BLaER1 (cell line): Measurements from ENCODE around the gene EXOC6B.
A peak's percentile ranks its signal among the peaks of the same experiment; 100 is the strongest.

Experiments used
- H3K27ac ChIP-seq: shearing (Covaris generic); formaldehyde crosslinking; 2 replicates; pipeline ENCODE4 v1.8.1; 2022
- H3K27me3 ChIP-seq: shearing (Covaris generic); formaldehyde crosslinking; 2 replicates; pipeline ENCODE4 v1.8.1; 2022
- H3K36me3 ChIP-seq: shearing (Covaris generic); formaldehyde crosslinking; 2 replicates; pipeline ENCODE4 v1.8.1; 2022
- H3K4me1 ChIP-seq: shearing (Covaris generic); formaldehyde crosslinking; 2 replicates; pipeline ENCODE4 v1.8.1; 2022
- H3K4me2 ChIP-seq: shearing (Covaris generic); formaldehyde crosslinking; 2 replicates; pipeline ENCODE4 v1.8.1; 2022
- H3K4me3 ChIP-seq: shearing (Covaris generic); formaldehyde crosslinking; 2 replicates; pipeline ENCODE4 v1.8.1; 2022
- H3K9ac ChIP-seq: shearing (Covaris generic); formaldehyde crosslinking; 2 replicates; pipeline ENCODE4 v1.8.1; 2022
- H3K9me3 ChIP-seq: shearing (Covaris generic); formaldehyde crosslinking; 2 replicates; pipeline ENCODE4 v1.8.1; 2022
- H4K20me1 ChIP-seq: shearing (Covaris generic); formaldehyde crosslinking; 2 replicates; pipeline ENCODE4 v1.8.1; 2022
- Cebpa-rat ChIP-seq: shearing (Covaris generic); IDR thresholded peaks from 2 replicates; pipeline ENCODE4 v1.8.1; 2022

EXOC6B gene

DNA sequence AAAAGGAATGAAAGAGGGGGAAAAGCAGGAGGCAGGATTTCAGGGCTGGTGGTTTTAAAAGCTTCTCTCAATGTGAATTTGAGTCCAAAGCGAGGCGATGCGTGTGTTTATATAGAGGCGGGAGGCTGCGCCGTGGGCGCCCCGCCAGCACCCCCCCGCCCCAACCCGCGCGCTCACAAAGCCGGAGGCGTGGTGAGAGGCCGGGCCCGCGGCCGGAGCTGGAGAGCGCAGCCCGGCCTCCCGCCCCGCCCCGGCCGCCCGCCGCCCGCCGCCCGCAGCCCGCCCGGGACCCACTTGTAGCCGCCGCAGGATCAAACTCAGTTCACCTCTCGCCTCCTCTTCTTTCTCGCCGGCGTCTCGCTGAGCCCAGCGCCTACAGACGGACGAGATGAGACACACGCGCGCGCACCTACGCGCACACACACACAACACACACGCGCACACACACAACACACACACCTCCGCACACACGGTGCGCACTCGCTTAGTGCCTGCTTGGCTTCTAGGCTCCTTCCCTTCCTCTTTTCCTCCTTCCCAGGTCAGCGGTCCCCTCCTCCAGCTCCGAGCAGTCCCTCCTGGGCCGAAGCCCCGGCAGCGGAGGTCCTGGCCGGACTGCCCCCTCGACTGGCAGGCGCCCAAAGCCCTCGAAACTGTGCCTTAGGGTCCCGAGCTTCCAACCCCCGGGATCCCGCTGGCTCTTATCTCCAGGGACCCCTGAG is 676.8 kb downstream of the EXOC6B start:
- Histone ChIP-seq H4K20me1 (peaks cover 52% of the 10 kb centered on the region), H3K4me1 (peaks cover 47% of the 10 kb centered on the region), H3K27me3 (peaks cover 73% of the 10 kb centered on the region), H3K4me3 (peak overlapping the region; percentile 65), H3K27ac (no peak overlapping the region), H3K9me3 (peaks cover 5% of the 10 kb centered on the region; the same call in 1 of the 2 replicates), H3K9ac (no peak overlapping the region), H3K4me2 (peak overlapping the region; percentile 98), H3K36me3 (no peaks in the 10 kb centered on the region)
- no peak for TF ChIP-seq Cebpa-rat

DNA sequence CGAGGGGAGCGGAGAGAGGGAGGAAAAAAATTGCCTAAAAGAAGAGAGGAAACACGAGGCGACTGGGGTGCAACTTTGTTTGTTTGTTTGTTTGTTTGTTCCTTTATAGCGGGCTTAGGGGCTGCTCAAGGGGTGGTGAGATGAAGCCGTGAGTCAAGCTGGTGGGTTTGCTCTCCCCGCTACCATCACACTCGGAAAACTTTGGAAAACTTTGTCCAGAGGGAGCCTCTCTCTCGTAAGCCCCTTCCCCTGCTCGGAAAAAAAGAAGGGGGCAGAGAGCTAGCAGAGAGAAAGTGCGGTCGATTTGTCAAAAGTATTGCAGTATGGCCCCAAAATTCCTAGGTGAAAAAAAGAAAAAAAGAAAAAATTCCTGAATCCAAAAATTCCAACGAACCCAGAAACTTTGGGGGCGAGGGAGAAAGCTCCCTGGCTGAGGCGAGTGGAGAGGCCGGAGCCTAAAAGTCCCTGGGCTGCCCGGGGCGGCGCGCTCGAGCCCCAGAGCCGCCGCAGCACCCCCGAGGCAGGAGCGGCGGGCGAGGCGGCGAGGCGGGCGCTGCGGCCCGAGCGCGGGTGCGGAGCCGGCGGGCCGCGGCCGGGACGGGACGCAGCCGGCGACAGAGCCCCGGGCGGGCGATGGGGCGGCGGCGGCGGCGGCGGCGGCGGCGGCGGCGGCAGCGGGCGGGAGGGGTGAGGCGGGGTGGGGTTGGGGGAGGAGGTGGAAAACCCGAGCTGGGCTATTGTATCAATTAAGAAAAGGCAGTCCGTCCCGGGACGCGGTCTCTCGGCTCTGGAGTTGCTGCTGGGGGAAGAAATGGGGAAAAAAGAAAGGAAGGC is 677.6 kb downstream of the EXOC6B start:
- Histone ChIP-seq H3K36me3 (no peaks in the 10 kb centered on the region), H3K9me3 (peaks cover 5% of the 10 kb centered on the region; the same call in 1 of the 2 replicates), H4K20me1 (peaks cover 59% of the 10 kb centered on the region), H3K4me2 (peak overlapping the region; percentile 98), H3K4me1 (peaks cover 54% of the 10 kb centered on the region), H3K4me3 (peak overlapping the region; percentile 65), H3K27ac (no peak overlapping the region), H3K9ac (no peak overlapping the region), H3K27me3 (peaks cover 81% of the 10 kb centered on the region)
- no peak for TF ChIP-seq Cebpa-rat

DNA sequence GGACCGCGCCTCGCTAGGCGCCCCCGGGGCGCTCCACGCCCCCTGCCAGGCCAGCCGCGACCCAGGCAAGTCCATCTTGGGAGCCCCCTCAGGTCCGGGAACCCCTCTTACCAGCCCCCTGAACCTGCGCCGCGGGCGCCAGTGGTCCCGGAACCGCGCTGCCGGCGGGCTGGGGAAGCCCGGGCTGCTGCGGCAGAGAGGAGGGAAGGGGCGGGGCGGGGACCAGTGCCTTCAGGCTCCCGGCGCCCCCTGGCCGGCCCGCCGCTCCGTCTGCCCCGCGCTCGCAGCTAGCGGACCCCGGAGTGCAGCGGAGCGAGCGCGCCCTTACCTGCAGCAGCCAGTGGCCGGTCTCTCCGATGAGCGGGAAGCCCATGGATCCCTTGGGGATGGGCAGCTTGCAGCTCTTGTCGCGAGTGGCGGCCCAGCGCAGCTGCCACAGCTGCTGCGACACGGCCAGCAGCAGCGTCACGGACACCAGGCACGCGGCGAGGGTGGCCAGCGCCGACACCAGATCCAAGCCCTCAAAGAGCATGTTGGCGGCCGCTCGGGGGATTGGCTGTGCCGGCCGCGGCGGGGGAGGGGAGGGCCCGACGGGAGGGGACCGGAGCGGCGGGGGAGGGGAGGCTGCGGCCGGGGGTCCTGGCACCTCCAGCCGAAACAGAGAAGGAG is 678.4 kb downstream of the EXOC6B start, which contains the start of gene CYP26B1:
Gene CYP26B1, minus strand, starts transcription at position 560 of the 669 bp plus-strand sequence. Its CDS starts 28 bp downstream, at position 532.
- peak within 1 kb of the TSS; percentile 98 for H3K4me2 ChIP-seq
- TF ChIP-seq Cebpa-rat: no peak
- H4K20me1 ChIP-seq: peaks cover 62% of the 10 kb centered on the region
- H3K4me1 ChIP-seq: peaks cover 62% of the 10 kb centered on the region
- H3K4me3 ChIP-seq: peak within 1 kb of the TSS; percentile 65
- no peak within 1 kb of the TSS for H3K27ac ChIP-seq
- no peak within 1 kb of the TSS for H3K9ac ChIP-seq
- H3K27me3 ChIP-seq: peaks cover 89% of the 10 kb centered on the region
- peaks cover 5% of the 10 kb centered on the region; the same call in 1 of the 2 replicates for H3K9me3 ChIP-seq
- no peaks in the 10 kb centered on the region for H3K36me3 ChIP-seq

DNA sequence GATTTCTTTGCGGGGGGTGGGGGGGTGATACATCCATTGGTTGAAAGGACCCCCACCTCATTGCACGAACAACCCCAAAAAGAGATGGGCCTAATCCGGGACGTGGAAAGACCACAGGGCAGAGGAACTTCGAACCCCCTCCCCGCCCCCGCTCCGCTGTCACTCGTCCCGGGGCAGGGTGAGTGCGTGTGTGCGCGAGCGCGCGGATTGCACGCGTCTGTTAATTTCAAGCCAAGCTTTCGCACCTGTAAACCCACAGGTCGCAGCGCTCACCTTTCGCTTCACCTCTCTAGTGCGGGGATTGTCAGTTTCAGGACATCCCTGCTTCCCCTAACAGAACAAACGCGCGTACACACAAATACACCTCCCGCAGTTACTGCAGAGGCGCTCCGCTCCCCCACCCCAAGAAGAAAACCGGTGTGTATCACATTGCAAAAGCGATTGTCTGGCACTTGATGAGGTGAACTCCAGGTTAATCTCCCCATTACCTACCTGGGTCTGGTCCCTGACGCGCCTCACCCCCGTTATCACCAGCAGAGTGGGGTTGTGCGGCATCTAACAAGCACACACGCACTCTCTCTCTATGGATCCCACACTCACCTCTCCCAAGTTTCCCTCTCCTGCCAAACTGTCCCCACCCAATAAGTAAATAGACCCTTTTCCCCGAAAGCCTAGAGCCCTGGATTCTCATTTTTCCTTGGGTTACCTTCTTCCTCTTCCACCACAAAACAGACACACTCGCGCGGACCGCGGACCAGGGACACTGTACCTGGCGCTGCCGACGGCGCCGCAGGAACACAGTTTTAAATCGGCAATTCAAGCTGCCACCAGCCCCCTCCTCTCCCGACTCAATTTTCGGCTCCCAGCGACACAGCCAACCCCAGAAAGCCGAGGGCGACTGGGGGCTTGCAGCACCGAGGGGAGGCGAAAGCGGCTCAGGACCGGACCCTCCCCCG is 679.2 kb downstream of the EXOC6B start:
- H4K20me1 ChIP-seq: peaks cover 65% of the 10 kb centered on the region
- no peaks in the 10 kb centered on the region for H3K36me3 ChIP-seq
- TF ChIP-seq Cebpa-rat: no peak
- peaks cover 64% of the 10 kb centered on the region for H3K4me1 ChIP-seq
- peak overlapping the region; percentile 98 for H3K4me2 ChIP-seq
- H3K27me3 ChIP-seq: peaks cover 95% of the 10 kb centered on the region
- peak overlapping the region; percentile 65 for H3K4me3 ChIP-seq
- H3K27ac ChIP-seq: no peak overlapping the region
- no peak overlapping the region for H3K9ac ChIP-seq
- H3K9me3 ChIP-seq: peaks cover 5% of the 10 kb centered on the region; the same call in 1 of the 2 replicates

DNA sequence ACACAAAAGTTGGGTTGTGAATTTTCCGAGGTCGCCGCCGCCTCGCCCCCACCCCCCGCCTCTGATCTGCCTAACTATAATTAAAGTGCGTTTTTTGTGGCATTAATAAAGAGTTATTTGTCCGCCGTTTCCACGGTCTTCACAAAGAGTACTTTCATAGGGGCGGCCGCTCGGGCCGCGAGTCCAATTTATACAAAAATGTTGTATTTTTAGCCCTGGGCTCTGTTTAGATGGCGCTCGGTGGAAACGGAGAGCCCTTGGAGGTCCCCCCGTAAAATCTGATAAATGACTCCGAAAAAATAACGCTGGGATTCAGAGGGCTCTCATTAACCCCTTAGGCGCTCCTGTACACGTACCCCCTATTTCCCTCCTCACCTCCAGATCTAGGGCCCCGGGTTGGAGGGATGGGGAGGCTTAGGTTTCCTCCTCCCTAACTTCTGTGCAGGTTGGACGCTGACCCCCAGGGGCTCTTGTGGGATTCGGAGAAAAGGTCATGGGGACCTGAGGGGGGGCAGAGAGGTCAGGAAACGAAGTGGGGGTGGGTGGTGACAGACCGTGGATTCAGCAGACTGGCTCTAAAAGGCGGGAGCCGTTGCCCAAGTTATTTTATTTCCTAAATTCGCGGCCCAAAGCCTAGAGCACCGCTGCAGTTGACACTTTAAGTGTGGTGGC is 680.0 kb downstream of the EXOC6B start:
- H3K9ac ChIP-seq: no peak overlapping the region

DNA sequence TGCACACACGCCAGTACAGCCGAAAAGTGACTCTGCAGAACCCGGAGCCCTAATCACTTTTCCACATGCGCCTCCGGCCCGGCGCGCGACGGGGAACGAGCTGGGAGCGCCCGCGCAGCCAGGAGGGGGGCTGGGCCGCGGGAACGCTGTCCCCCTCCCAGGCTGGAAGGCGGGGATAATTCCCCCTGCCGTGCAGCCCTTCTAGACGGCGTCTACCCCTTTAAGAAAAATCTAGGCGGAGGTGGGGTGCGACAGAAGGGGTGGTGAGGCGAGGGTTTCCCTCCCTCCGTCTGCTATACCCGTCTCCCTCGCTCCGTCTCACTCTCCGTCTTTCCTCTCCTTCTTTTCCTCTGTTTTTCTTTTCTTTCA is 680.6 kb downstream of the EXOC6B start:
- Histone ChIP-seq H3K4me1 (peaks cover 64% of the 10 kb centered on the region), H3K27me3 (peaks cover 92% of the 10 kb centered on the region), H4K20me1 (peaks cover 65% of the 10 kb centered on the region), H3K9me3 (peaks cover 5% of the 10 kb centered on the region; the same call in 1 of the 2 replicates), H3K27ac (no peak overlapping the region), H3K4me3 (peak overlapping the region; percentile 69), H3K4me2 (peak overlapping the region; percentile 97), H3K9ac (no peak overlapping the region), H3K36me3 (no peaks in the 10 kb centered on the region)
- TF ChIP-seq Cebpa-rat: no peak

More for the DNA sequence above, 680.0 kb downstream of the EXOC6B start:
- H3K4me2 ChIP-seq: peak overlapping the region; percentile 97
- H3K4me1 ChIP-seq: peaks cover 64% of the 10 kb centered on the region
- H3K9me3 ChIP-seq: peaks cover 5% of the 10 kb centered on the region; the same call in 1 of the 2 replicates
- TF ChIP-seq Cebpa-rat: no peak
- H4K20me1 ChIP-seq: peaks cover 65% of the 10 kb centered on the region
- H3K36me3 ChIP-seq: no peaks in the 10 kb centered on the region
- H3K27me3 ChIP-seq: peaks cover 97% of the 10 kb centered on the region
- H3K4me3 ChIP-seq: peak overlapping the region; percentile 69
- no peak overlapping the region for H3K27ac ChIP-seq

DNA sequence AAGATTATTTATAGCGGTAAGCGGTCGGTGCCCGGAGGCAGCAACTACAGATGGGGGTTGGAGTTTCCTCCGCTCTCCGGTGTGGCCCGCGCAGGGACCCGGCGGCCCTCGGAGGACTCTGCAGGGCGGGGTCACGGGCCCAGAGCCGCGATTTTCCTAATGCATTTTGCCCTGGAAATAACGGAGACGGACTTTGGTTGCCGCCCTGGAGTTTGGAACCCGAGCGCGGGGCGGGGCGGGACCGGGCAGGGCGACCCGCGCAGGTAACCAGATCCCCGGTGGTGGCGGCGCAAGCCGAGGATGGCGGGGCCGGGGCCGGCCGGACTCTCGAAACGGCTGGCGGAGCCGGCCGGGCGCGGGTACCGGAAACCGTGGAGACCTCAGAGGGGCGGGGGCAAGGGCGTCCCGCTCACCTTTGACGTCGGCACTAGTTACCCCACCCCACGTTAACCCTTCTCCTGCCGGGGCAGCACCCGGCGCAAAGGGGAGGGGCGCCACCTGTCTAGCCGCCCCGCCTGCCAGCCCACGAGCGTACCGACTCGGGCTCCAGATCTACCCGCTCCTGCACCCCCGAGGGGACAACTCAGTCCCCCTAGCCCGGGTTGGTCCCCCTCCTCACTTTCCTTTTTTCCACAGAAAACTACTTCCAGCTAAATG is 681.1 kb downstream of the EXOC6B start:
- Histone ChIP-seq H3K27ac (no peak overlapping the region), H3K36me3 (no peaks in the 10 kb centered on the region), H3K4me2 (peak overlapping the region; percentile 97), H3K9me3 (peaks cover 5% of the 10 kb centered on the region; the same call in 1 of the 2 replicates), H3K27me3 (peaks cover 86% of the 10 kb centered on the region), H3K9ac (no peak overlapping the region), H4K20me1 (peaks cover 60% of the 10 kb centered on the region), H3K4me1 (peaks cover 60% of the 10 kb centered on the region), H3K4me3 (peak overlapping the region; percentile 69)
- no peak for TF ChIP-seq Cebpa-rat

DNA sequence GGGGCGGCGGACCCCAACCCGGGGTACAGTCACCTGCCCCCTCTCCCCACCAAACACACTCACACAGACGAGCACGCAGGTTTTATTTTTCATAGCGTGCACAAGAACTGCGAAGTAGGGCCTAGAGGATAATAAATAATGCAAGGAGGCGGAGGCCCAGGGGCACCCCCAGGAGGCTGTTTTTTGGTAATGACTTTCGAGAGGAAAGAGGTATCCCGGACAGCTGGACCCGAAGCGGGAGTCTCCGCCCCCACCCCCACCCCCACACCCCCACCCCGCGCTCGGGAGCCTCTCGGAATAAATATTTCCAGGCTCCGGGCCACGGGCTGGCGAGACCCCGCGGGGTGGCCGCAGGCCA is 681.6 kb downstream of the EXOC6B start:
- Histone ChIP-seq H3K27me3 (peaks cover 81% of the 10 kb centered on the region), H4K20me1 (peaks cover 54% of the 10 kb centered on the region), H3K9me3 (peaks cover 5% of the 10 kb centered on the region; the same call in 1 of the 2 replicates), H3K4me3 (peak overlapping the region; percentile 69), H3K27ac (no peak overlapping the region), H3K9ac (no peak overlapping the region), H3K4me2 (peak overlapping the region; percentile 97), H3K4me1 (peaks cover 55% of the 10 kb centered on the region), H3K36me3 (no peaks in the 10 kb centered on the region)
- TF ChIP-seq Cebpa-rat: no peak
